NCI-H2171 treated with DMSO at 0.1 percent for 48 hours (cell line): Measurements from ENCODE around the gene SVIL.
"Not testable (repeated sequence)": the region's sequence is repeated elsewhere in the genome, so short reads cannot be mapped to it uniquely, and the experiment has no call there.

Source experiments
- DNase-seq: peaks from one replicate; lab custom pipeline; 2025; lab: John Stamatoyannopoulos, UW

SVIL gene

GRCh38 chr10:29622382-29622922 is 12.3 kb downstream of the SVIL start:
- peak; percentile 50 for DNase-seq

- DNase-seq, result peak; percentile 87
These were observed 13.6 kb downstream of the SVIL start for GRCh38 chr10:29621161-29621560.

- no peak for DNase-seq
These were observed 14.6 kb downstream of the SVIL start for GRCh38 chr10:29620112-29620690.

GRCh38 chr10:29619241-29619669 is 15.5 kb downstream of the SVIL start:
- no peak for DNase-seq

GRCh38 chr10:29618341-29619171 is 16.2 kb downstream of the SVIL start:
- DNase-seq, result no peak

GRCh38 chr10:29617880-29618340 is 16.9 kb downstream of the SVIL start:
- no peak for DNase-seq

- DNase-seq, result no peak
These were observed 18.2 kb downstream of the SVIL start for GRCh38 chr10:29616542-29616941.

GRCh38 chr10:29615195-29615594 is 19.6 kb downstream of the SVIL start:
- DNase-seq, result peak; percentile 45

GRCh38 chr10:29614289-29614688 is 20.5 kb downstream of the SVIL start:
- DNase-seq, result not testable (repeated sequence)

- DNase-seq, result no peak
These were observed 21.0 kb downstream of the SVIL start for GRCh38 chr10:29613791-29614190.

GRCh38 chr10:29613196-29613595 is 21.6 kb downstream of the SVIL start:
- no peak for DNase-seq

- no peak for DNase-seq
These were observed 22.1 kb downstream of the SVIL start for GRCh38 chr10:29612657-29613056.

- no peak for DNase-seq
These were observed 22.9 kb downstream of the SVIL start for GRCh38 chr10:29611781-29612381.

GRCh38 chr10:29610876-29611647 is 23.7 kb downstream of the SVIL start:
- no peak for DNase-seq

GRCh38 chr10:29610331-29610730 is 24.4 kb downstream of the SVIL start:
- DNase-seq, result not testable (repeated sequence)

GRCh38 chr10:29609696-29610095 is 25.1 kb downstream of the SVIL start:
- DNase-seq, result no peak

GRCh38 chr10:29608476-29609301 is 26.1 kb downstream of the SVIL start:
- DNase-seq, result no peak

- DNase-seq, result peak; percentile 10
These were observed 26.7 kb downstream of the SVIL start for GRCh38 chr10:29608062-29608461.

GRCh38 chr10:29607576-29607975 is 27.2 kb downstream of the SVIL start:
- DNase-seq, result no peak

GRCh38 chr10:29606693-29607092 is 28.1 kb downstream of the SVIL start:
- not testable (repeated sequence) for DNase-seq

- DNase-seq, result no peak
These were observed 30.4 kb downstream of the SVIL start for GRCh38 chr10:29604291-29604825.
